Esophagus squamous epithelium (tissue), 5 donors: ENCODE measurements around the gene APOL3. TPM values are rescaled to one million over a fixed set of nuclear protein-coding genes. Genes with fewer than 3 reads are reported as not detected.
A peak's percentile ranks its signal among the peaks of the same experiment; 100 is the strongest.
"Not testable (repeated sequence)": the region's sequence is repeated elsewhere in the genome, so short reads cannot be mapped to it uniquely, and the experiment has no call there.

ENCODE experiments used
- DNase-seq: peaks from one replicate; lab custom pipeline; 2025; lab: John Stamatoyannopoulos, UW
- H3K27ac ChIP-seq, 4 donors: fragments of 200-600 bp; sonication (generic); one replicate each; pipeline ENCODE4 v1.5.1; 2016 to 2019; ENCODE audit warnings: mild to moderate bottlenecking in 1 of 4
- H3K27me3 ChIP-seq, 4 donors: fragments of 200-600 bp; sonication (generic); 1 replicate in 3 of 4; 2 replicates in 1 of 4; pipeline versions ENCODE4 v1.5.1 to v1.6.0; 2017 to 2021; ENCODE audit warnings: antibody characterized with exemption in 1 of 4
- H3K36me3 ChIP-seq, 3 donors: fragments of 200-600 bp; sonication (generic); one replicate each; pipeline ENCODE4 v1.5.1; 2016 to 2019
- H3K4me1 ChIP-seq, 3 donors: fragments of 200-600 bp; sonication (generic); one replicate each; pipeline ENCODE4 v1.5.1; 2017 to 2019
- H3K4me3 ChIP-seq, 4 donors: fragments of 200-600 bp; sonication (generic); 1 replicate in 3 of 4; 2 replicates in 1 of 4; pipeline ENCODE4 v1.5.1; 2016 to 2019; ENCODE audit warnings: mild to moderate bottlenecking in 2 of 4, moderate library complexity in 1 of 4
- H3K9me3 ChIP-seq, 3 donors: fragments of 200-600 bp; sonication (generic); one replicate each; pipeline ENCODE4 v1.5.1; 2016 to 2019
- POLR2A ChIP-seq, 4 donors: fragments of 450-650 bp; IDR thresholded peaks; one replicate each; pipeline ENCODE4 v1.6.1; 2017; ENCODE audit warnings: antibody characterized with exemption in 4 of 4, mild to moderate bottlenecking in 4 of 4, moderate library complexity in 3 of 4
- WGBS, 2 donors: methylation state at CpG; one replicate each; pipeline ENCODE4 v1.1.5; 2018; 5-methylcytosine and 5-hydroxymethylcytosine counted together
- intact Hi-C: fragments of 100-400 bp; cut with DNase I; formaldehyde crosslinking; loops from one replicate; pipeline ENCODE4 v1.15.0; 2022
- total RNA-seq, 4 donors: library from RNA; depleted of rRNA; stranded (reverse); fragments of >200 nt; gene quantifications; one replicate each; pipeline ENCODE4 v1.1.0, GENCODE V29; 2016
- TF ChIP-seq, protein P1 (sequence below), 6 experiments: fragments of 450-650 bp in 4 of 6; fragments of 200-600 bp in 2 of 6; sonication (generic) in 2 of 6; IDR thresholded peaks; one replicate each; pipeline ENCODE4 v1.5.1; 2016 to 2019; ENCODE audit warnings: antibody characterized with exemption in 6 of 6, mild to moderate bottlenecking in 4 of 6, moderate library complexity in 4 of 6
- donor health status: DM: yes; HTN: yes; CAD: no.

Gene APOL3
- total RNA-seq, 4 donors from 2014 or later, result 6.8 to 48.1 (median 17.0) TPM

DNA sequence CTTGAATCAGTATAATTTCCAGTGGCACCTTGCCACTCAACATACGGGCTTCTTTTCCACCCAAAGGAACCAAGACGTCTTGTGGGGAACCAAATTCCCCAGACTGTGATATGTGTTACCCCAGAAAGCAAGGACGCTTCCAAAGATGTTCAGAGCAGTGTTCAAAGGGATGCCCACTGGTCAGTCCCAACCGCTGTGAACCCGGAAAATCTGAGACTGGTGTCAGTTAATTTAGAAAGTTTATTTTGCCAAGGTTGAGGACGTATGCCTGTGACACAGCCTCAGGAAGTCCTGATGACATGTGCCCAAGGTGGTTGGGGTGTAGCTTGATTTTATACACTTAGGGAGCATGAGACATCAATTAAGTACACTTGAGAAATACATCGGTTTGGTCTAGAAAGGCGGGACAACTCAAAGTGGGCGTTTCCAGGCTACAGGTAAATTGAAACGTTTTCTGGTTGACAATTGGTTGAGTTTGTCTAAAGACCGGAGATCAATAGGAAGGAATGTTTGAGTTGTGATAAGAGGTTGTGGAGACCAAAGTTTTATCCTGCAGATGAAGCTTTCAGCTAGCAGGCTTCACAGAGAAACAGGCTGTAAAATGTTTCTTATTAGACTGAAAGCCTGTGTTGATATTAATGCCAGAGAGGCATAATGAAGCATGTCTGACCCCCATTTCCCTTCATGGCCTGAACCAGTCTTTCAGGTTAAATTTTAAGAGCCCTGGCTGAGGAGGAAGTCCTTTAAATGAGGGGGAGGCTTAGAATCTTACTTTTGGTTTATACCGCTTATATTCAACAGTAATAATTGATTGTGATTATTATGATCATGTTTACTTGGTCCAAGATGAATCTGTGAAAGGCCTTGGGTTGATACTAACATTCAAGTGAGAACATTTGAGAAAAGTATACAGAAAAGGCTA is 6.8 kb downstream of the APOL3 start:
- H3K36me3 ChIP-seq, result peaks cover 0 to 11% (median 7%) of the 10 kb centered on the region in 3 donors
- H3K9me3 ChIP-seq, result no peaks in the 10 kb centered on the region
- DNase-seq, result no peak
- intact Hi-C loops, result loop anchor here (10.0 kb wide), 1 partner anchor 71 kb away; no protein-coding TSS in a partner anchor
- no peak overlapping the region for H3K4me3 ChIP-seq
- H3K27ac ChIP-seq, result peak overlapping the region; percentile 89 to 96 (median 92)
- H3K27me3 ChIP-seq, result no peaks in the 10 kb centered on the region
- H3K4me1 ChIP-seq, result peaks cover 29 to 94% (median 72%) of the 10 kb centered on the region in 3 donors
- TF ChIP-seq, protein P1, sequence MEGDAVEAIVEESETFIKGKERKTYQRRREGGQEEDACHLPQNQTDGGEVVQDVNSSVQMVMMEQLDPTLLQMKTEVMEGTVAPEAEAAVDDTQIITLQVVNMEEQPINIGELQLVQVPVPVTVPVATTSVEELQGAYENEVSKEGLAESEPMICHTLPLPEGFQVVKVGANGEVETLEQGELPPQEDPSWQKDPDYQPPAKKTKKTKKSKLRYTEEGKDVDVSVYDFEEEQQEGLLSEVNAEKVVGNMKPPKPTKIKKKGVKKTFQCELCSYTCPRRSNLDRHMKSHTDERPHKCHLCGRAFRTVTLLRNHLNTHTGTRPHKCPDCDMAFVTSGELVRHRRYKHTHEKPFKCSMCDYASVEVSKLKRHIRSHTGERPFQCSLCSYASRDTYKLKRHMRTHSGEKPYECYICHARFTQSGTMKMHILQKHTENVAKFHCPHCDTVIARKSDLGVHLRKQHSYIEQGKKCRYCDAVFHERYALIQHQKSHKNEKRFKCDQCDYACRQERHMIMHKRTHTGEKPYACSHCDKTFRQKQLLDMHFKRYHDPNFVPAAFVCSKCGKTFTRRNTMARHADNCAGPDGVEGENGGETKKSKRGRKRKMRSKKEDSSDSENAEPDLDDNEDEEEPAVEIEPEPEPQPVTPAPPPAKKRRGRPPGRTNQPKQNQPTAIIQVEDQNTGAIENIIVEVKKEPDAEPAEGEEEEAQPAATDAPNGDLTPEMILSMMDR (IDR thresholded peaks at IDR 0.05), result no peak
- no peak for TF ChIP-seq POLR2A (IDR thresholded peaks at IDR 0.05)
- WGBS, 2 donors, result 79 to 80% methylated on average over 12 of the region's 12 CpGs

DNA sequence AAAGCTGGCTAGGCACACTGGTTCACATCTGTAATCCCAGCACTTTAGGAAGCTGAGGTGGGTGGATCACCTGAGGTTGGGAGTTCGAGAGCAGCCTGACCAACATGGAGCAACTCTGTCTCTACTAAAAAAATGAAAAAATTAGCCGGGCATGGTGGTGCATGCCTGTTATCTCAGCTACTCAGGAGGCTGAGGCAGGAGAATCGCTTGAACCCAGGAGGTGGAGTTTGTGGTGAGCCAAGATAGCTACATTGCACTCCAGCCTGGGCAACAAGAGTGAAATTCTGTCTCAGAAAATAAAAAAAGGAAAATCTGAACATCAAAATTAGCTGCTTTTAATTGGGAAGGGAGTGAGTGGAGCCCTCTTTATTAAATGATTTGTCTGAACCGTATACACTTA is 7.7 kb downstream of the APOL3 start:
- WGBS, 2 donors, result 91 to 93% methylated on average over 4 of the region's 4 CpGs
- H3K4me1 ChIP-seq, result peaks cover 28 to 91% (median 65%) of the 10 kb centered on the region in 3 donors

DNA sequence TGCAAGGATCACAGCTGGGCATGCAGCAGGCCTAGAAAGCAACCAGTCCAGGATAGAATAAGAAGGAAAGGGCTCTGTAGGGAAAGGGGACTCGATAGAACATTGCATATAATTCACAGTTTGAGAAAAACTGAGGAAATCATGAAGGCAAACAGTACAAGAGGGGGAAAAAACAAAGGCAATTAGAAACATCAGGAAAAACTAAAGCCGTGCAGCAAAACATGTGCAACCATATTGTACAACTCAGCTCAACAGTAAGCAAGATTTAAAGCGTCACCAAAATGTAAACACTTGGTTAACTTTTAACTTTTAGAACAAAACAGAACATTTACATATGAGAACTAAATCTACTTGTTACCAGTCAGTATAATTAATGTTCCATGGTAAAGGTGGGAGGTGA is 8.5 kb downstream of the APOL3 start:
- Histone ChIP-seq H3K27ac (peak overlapping the region in 2 of 4 donors; percentile 66), H3K4me1 (peaks cover 22 to 91% (median 58%) of the 10 kb centered on the region in 3 donors), H3K27me3 (no peaks in the 10 kb centered on the region), H3K9me3 (no peaks in the 10 kb centered on the region), H3K4me3 (no peak overlapping the region), H3K36me3 (peaks cover 0 to 25% (median 12%) of the 10 kb centered on the region in 3 donors)
- TF ChIP-seq POLR2A (IDR thresholded peaks at IDR 0.05), result no peak
- TF ChIP-seq, protein P1 (IDR thresholded peaks at IDR 0.05), result no peak
- DNase-seq, result no peak
- intact Hi-C loops, result loop anchor here (10.0 kb wide), 1 partner anchor 73 kb away; no protein-coding TSS in a partner anchor
- WGBS, 2 donors, result 84 to 90% methylated on average over 3 of the region's 3 CpGs

More for the DNA sequence above, 7.7 kb downstream of the APOL3 start:
- Histone ChIP-seq H3K36me3 (peaks cover 0 to 21% (median 12%) of the 10 kb centered on the region in 3 donors), H3K27ac (peak overlapping the region in 2 of 4 donors; percentile 91 to 92)
- H3K4me3 ChIP-seq, H3K27me3 ChIP-seq, DNase-seq, H3K9me3 ChIP-seq: not testable (repeated sequence)
- intact Hi-C loops, result loop anchor here (10.0 kb wide), 1 partner anchor 72 kb away; no protein-coding TSS in a partner anchor

DNA sequence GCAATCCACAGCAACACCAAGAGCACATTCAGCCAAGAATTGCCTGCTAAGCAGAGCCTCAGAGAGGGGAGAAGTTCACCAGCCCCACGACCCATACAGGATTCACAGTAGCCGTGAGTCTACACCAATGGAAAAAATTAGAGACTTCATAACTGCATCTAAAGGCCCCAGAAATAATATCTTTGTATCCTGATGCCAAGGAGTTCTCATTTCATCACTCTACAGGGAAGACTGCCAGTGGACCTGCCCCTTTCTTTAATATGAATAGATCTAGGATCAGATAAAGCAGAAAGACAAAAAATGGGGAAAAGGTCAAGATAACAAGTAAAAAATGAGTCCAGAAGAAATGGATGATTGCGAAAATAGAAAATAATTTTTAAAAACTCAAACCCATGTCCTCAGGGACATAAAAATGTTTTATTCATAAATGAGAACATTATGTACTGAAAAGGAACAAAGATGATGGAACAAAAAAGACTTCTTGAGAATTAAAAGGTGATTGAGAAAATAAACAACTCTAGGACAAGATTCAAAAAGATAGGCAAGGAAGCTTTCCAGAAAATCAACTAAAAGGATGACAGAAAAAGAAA is 9.5 kb downstream of the APOL3 start:
- Histone ChIP-seq H3K4me3 (no peak overlapping the region), H3K27me3 (no peaks in the 10 kb centered on the region), H3K9me3 (no peaks in the 10 kb centered on the region), H3K36me3 (peaks cover 0 to 25% (median 12%) of the 10 kb centered on the region in 3 donors), H3K4me1 (peaks cover 15 to 84% (median 51%) of the 10 kb centered on the region in 3 donors), H3K27ac (peak overlapping the region in 3 of 4 donors; percentile 66 to 75 (median 71))
- TF ChIP-seq POLR2A (IDR thresholded peaks at IDR 0.05), result no peak
- TF ChIP-seq, protein P1 (IDR thresholded peaks at IDR 0.05), result no peak
- intact Hi-C loops, result loop anchor here (10.0 kb wide), 1 partner anchor 74 kb away; no protein-coding TSS in a partner anchor
- WGBS, 2 donors, result 54 to 76% methylated on average over 3 of the region's 3 CpGs
- no peak for DNase-seq

DNA sequence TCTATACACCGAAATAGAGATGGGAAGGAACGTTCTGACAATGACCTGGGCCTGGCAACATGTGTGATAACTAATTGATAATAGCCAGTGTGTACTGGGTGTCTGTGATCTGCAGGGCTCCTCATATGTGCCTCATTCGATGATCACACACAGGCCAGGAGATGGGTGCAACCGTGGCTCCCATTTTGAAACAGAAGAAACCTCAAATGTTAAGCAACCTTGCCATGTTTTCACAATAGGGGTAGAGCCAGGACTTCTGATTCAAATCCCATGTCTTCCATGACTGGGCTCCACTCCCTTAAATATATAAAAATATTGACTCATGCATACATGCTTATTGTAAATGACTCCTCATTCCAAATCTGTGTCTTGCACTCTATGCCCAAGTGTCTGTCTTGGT is 11.1 kb downstream of the APOL3 start:
- intact Hi-C loops, result loop anchor here (5.0 kb wide), 1 partner anchor 33 kb away; no protein-coding TSS in a partner anchor
- no peak for DNase-seq
- H3K36me3 ChIP-seq, result peaks cover 0 to 27% (median 12%) of the 10 kb centered on the region in 3 donors
- no peaks in the 10 kb centered on the region for H3K9me3 ChIP-seq
- no peak overlapping the region for H3K4me3 ChIP-seq
- H3K27me3 ChIP-seq, result no peaks in the 10 kb centered on the region
- peak overlapping the region in 3 of 4 donors; percentile 34 to 75 (median 66) for H3K27ac ChIP-seq
- H3K4me1 ChIP-seq, result peaks cover 0 to 80% (median 39%) of the 10 kb centered on the region in 3 donors
- WGBS, 2 donors, result 81 to 88% methylated on average over 4 of the region's 4 CpGs
- TF ChIP-seq, protein P1 (IDR thresholded peaks at IDR 0.05), result no peak
- no peak for TF ChIP-seq POLR2A (IDR thresholded peaks at IDR 0.05)
